Measurements from ENCODE around the gene PPP1R3G. TPM values are rescaled to one million over a fixed set of nuclear protein-coding genes. Genes with fewer than 3 reads are reported as not detected.

PPP1R3G gene
- total and polyA plus RNA-seq, 2 of the 13 experiments (the other 11 are each of a cell fraction or from before 2014, with no cell fraction given), result 1.2 to 1.3 TPM

DNA sequence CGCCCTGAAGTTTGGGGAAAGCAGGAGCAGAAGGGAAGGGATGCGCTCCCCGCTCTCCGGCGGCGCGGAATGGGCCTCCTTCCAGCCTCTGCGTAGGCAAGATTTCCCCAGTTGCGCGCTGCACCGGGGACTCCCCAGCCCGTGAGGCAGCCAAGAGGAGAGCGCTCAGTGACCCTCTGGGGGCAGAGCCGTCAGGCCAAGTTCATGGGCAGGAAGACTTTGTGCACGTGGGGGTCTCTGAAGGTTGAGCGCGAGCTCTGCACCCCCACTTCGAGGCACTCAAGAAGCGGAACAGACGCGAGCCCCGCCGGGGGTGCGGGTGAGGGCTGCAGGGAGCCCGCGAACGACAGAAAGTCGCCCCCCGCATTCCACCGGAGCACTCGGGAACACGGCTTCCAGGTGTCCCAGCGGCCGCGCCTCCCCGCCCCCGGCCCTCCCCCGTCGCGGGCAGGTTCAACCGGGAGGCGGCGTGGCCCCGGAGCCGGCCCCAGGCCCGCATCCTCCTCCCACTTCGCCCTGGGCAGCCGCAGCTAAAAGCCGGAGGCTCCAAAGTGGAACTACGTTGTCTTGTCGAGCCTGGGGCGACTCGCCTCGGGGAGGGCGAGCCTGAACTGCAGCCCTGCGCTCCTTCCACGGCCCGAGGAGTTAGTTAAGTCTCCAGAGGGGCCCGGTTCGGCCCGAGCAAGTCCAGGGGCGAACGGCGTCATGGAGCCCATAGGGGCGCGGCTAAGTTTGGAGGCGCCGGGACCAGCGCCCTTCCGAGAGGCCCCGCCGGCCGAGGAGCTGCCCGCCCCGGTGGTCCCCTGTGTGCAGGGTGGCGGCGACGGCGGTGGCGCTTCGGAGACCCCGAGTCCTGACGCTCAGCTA lies at the start of gene PPP1R3G (continued):
- TF ChIP-seq ZNF720 (CRISPR knock-in tag; IDR thresholded peaks at IDR 0.05) (peak; percentile 21; the same call in 1 of the 2 replicates), ZNF510 (CRISPR knock-in tag; IDR thresholded peaks at IDR 0.05; ENCODE audit: low read depth) (no peak; the same call in 1 of the 2 replicates), ZNF776 (CRISPR knock-in tag; IDR thresholded peaks at IDR 0.05) (0 out of 2 replicates have a peak, but pooled peaks have one; percentile 0), ZNF136 (CRISPR knock-in tag; IDR thresholded peaks at IDR 0.05; ENCODE audit: low read depth) (0 out of 2 replicates have a peak, but pooled peaks have one; percentile 17), DMAP1 (CRISPR knock-in tag; IDR thresholded peaks at IDR 0.05) (peak; percentile 12; the same call in 1 of the 2 replicates), PHF8 (CRISPR knock-in tag; IDR thresholded peaks at IDR 0.05) (no peak), CCDC6 (CRISPR knock-in tag; IDR thresholded peaks at IDR 0.05) (0 out of 2 replicates have a peak, but pooled peaks have one; percentile 12), ZNF354B (CRISPR knock-in tag; IDR thresholded peaks at IDR 0.05) (0 out of 2 replicates have a peak, but pooled peaks have one; percentile 1)
- TF ChIP-seq, protein P1, sequence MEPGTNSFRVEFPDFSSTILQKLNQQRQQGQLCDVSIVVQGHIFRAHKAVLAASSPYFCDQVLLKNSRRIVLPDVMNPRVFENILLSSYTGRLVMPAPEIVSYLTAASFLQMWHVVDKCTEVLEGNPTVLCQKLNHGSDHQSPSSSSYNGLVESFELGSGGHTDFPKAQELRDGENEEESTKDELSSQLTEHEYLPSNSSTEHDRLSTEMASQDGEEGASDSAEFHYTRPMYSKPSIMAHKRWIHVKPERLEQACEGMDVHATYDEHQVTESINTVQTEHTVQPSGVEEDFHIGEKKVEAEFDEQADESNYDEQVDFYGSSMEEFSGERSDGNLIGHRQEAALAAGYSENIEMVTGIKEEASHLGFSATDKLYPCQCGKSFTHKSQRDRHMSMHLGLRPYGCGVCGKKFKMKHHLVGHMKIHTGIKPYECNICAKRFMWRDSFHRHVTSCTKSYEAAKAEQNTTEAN (CRISPR knock-in tag; conservative IDR thresholded peaks at IDR 0.05), result no peak
- TF ChIP-seq, protein P2, sequence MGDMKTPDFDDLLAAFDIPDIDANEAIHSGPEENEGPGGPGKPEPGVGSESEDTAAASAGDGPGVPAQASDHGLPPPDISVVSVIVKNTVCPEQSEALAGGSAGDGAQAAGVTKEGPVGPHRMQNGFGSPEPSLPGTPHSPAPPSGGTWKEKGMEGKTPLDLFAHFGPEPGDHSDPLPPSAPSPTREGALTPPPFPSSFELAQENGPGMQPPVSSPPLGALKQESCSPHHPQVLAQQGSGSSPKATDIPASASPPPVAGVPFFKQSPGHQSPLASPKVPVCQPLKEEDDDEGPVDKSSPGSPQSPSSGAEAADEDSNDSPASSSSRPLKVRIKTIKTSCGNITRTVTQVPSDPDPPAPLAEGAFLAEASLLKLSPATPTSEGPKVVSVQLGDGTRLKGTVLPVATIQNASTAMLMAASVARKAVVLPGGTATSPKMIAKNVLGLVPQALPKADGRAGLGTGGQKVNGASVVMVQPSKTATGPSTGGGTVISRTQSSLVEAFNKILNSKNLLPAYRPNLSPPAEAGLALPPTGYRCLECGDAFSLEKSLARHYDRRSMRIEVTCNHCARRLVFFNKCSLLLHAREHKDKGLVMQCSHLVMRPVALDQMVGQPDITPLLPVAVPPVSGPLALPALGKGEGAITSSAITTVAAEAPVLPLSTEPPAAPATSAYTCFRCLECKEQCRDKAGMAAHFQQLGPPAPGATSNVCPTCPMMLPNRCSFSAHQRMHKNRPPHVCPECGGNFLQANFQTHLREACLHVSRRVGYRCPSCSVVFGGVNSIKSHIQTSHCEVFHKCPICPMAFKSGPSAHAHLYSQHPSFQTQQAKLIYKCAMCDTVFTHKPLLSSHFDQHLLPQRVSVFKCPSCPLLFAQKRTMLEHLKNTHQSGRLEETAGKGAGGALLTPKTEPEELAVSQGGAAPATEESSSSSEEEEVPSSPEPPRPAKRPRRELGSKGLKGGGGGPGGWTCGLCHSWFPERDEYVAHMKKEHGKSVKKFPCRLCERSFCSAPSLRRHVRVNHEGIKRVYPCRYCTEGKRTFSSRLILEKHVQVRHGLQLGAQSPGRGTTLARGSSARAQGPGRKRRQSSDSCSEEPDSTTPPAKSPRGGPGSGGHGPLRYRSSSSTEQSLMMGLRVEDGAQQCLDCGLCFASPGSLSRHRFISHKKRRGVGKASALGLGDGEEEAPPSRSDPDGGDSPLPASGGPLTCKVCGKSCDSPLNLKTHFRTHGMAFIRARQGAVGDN (CRISPR knock-in tag; IDR thresholded peaks at IDR 0.05), result peak; percentile 71; the same call in 1 of the 2 replicates
- TF ChIP-seq, protein P3, sequence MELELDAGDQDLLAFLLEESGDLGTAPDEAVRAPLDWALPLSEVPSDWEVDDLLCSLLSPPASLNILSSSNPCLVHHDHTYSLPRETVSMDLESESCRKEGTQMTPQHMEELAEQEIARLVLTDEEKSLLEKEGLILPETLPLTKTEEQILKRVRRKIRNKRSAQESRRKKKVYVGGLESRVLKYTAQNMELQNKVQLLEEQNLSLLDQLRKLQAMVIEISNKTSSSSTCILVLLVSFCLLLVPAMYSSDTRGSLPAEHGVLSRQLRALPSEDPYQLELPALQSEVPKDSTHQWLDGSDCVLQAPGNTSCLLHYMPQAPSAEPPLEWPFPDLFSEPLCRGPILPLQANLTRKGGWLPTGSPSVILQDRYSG (CRISPR knock-in tag; IDR thresholded peaks at IDR 0.05), result 0 out of 2 replicates have a peak, but pooled peaks have one; percentile 10
- TF ChIP-seq, protein P4, sequence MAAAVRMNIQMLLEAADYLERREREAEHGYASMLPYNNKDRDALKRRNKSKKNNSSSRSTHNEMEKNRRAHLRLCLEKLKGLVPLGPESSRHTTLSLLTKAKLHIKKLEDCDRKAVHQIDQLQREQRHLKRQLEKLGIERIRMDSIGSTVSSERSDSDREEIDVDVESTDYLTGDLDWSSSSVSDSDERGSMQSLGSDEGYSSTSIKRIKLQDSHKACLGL (CRISPR knock-in tag; IDR thresholded peaks at IDR 0.05), result peak; percentile 39; the same call in 1 of the 2 replicates
- TF ChIP-seq, protein P5, sequence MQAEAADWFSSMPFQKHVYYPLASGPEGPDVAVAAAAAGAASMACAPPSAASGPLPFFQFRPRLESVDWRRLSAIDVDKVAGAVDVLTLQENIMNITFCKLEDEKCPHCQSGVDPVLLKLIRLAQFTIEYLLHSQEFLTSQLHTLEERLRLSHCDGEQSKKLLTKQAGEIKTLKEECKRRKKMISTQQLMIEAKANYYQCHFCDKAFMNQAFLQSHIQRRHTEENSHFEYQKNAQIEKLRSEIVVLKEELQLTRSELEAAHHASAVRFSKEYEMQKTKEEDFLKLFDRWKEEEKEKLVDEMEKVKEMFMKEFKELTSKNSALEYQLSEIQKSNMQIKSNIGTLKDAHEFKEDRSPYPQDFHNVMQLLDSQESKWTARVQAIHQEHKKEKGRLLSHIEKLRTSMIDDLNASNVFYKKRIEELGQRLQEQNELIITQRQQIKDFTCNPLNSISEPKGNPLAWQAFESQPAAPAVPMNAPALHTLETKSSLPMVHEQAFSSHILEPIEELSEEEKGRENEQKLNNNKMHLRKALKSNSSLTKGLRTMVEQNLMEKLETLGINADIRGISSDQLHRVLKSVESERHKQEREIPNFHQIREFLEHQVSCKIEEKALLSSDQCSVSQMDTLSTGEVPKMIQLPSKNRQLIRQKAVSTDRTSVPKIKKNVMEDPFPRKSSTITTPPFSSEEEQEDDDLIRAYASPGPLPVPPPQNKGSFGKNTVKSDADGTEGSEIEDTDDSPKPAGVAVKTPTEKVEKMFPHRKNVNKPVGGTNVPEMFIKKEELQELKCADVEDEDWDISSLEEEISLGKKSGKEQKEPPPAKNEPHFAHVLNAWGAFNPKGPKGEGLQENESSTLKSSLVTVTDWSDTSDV (CRISPR knock-in tag; IDR thresholded peaks at IDR 0.05), result 0 out of 2 replicates have a peak, but pooled peaks have one; percentile 30
- TF ChIP-seq, protein P6, sequence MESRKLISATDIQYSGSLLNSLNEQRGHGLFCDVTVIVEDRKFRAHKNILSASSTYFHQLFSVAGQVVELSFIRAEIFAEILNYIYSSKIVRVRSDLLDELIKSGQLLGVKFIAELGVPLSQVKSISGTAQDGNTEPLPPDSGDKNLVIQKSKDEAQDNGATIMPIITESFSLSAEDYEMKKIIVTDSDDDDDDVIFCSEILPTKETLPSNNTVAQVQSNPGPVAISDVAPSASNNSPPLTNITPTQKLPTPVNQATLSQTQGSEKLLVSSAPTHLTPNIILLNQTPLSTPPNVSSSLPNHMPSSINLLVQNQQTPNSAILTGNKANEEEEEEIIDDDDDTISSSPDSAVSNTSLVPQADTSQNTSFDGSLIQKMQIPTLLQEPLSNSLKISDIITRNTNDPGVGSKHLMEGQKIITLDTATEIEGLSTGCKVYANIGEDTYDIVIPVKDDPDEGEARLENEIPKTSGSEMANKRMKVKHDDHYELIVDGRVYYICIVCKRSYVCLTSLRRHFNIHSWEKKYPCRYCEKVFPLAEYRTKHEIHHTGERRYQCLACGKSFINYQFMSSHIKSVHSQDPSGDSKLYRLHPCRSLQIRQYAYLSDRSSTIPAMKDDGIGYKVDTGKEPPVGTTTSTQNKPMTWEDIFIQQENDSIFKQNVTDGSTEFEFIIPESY (CRISPR knock-in tag; IDR thresholded peaks at IDR 0.05), result peak; percentile 59; the same call in 1 of the 2 replicates
